Choroid plexus epithelial cell (primary cell): ENCODE results near the gene TEX13D.
"Not testable (repeated sequence)": the region's sequence is repeated elsewhere in the genome, so short reads cannot be mapped to it uniquely, and the experiment has no call there.

Source experiments
- DNase-seq: peaks from one replicate; pipeline ENCODE4 v3.0.0-alpha.2; 2010; ENCODE audit warnings: low read depth
- H3K4me3 ChIP-seq: 2 replicates; pipeline ENCODE4 v1.5.1; 2011; ENCODE audit warnings: low read depth, mild to moderate bottlenecking, control low read depth, low read length, moderate library complexity
- CTCF ChIP-seq: conservative IDR thresholded peaks from 2 replicates; pipeline ENCODE4 v1.5.1; 2011; ENCODE audit warnings: low read depth, mild to moderate bottlenecking, control low read depth, inconsistent platforms, low read length, moderate library complexity

The TEX13D gene

DNA sequence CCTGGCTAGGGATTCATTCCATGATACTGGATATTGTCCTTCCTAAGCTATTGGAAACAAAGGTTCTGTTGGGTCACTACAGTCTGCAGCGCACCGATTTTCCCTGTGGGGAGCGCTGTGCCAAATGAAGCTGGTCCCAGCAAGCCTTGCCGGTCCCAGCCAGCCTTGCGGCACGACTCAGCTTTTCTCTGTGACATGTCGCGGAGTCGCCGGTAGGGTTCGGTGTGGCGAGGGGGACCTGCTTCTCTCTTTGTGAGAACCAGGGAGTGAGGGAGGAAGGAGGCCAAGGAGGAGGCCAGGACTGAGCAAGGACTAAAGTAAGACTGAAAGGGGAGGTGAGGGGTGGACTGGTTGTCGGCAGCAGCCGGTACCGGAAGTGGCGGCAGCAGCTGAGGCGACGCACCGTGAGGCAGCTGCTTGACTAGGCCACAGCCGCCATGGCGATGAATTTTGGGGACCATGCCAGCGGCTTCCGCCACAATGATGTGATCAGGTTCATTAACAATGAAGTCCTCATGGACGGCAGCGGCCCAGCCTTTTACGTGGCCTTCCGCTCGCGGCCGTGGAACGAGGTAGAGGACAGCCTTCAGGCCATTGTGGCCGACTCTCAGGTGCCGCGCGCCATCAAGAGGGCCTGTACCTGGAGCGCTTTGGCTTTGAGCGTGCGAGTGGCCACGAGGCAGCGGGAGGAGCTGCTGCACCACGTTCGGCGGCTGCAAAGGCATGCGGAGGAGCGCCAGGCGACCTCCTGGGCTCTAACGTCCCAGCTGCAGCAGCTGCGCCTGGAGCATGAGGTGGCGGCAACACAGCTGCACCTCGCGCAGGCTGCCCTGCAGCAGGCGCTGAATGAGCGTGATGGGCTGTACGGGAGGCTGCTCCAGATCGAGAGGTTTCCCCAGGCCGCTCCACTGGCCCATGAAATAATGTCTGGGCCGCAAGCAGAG, at the start of gene TEX13D:
TEX13D (plus strand) TSS at position 180 of the 944 bp plus-strand sequence; CDS start at position 438, 258 bp downstream.
- DNase-seq, result no peak
- TF ChIP-seq CTCF, result no peak
- H3K4me3 ChIP-seq, result no peak within 1 kb of the TSS

DNA sequence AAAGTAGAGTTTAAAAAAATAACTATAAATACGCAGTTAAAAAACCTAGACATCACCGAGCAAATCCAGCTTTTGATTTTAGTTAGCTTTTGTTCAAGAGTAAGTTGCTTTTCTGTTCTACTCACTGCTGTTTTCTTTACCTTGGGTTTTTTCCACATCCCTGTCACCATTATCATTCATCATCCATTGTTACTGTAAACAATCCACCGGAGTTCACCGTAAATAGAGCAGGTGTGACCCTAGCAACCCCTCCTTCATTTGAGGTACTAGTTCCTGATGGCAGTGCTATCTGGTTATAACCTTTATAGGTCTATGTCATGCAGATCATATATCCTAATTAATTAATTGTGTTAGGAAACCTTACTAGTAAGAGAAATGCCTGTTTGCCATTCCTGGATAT, 43.0 kb upstream of the TEX13D start:
- TF ChIP-seq CTCF, result no peak
- H3K4me3 ChIP-seq, result no peak overlapping the region
- no peak for DNase-seq

DNA sequence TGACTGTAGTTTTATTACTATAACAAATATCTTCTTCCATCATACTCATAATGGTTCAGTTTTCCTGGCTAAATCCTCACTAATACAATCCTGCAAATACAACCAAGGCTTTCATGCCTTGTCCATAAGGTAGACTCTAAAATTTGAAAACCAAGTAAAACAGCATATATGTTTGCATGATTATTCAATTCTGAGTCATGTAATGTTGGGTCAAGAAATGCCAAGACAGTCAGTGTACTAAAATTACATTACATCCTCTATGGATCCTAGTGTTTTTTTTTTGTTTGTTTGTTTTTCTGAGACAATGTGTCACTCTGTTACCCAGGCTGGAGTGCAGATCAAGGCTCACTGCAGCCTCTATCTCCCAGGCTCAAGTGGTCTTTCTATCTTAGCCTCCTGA, 38.6 kb upstream of the TEX13D start:
- DNase-seq, result no peak
- no peak for TF ChIP-seq CTCF
- H3K4me3 ChIP-seq, result no peak overlapping the region

DNA sequence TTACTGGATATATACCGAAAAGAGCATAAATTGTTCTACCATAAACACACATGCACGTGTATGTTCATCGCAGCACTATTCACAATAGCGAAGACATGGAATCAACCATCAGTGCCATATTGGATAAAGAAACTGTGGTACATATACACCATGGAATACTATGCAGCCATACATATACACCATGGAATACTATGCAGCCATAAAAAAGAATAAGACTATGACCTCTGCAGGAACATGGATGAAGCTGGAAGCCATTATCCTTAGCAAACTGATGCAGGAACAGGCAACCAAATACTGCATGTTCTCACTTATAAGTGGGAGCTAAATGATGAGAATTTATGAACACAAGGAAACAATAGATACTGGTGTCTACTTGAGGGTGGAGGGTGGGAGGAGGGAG, 33.1 kb upstream of the TEX13D start:
- H3K4me3 ChIP-seq, DNase-seq: not testable (repeated sequence)

GRCh38 chrX:124300405-124300804, 32.1 kb upstream of the TEX13D start:
- TF ChIP-seq CTCF, result no peak
- H3K4me3 ChIP-seq, result no peak overlapping the region
- no peak for DNase-seq

- no peak for DNase-seq
- H3K4me3 ChIP-seq, result no peak overlapping the region
- TF ChIP-seq CTCF, result no peak
Observed at GRCh38 chrX:124307253-124307907, 25.1 kb upstream of the TEX13D start.

DNA sequence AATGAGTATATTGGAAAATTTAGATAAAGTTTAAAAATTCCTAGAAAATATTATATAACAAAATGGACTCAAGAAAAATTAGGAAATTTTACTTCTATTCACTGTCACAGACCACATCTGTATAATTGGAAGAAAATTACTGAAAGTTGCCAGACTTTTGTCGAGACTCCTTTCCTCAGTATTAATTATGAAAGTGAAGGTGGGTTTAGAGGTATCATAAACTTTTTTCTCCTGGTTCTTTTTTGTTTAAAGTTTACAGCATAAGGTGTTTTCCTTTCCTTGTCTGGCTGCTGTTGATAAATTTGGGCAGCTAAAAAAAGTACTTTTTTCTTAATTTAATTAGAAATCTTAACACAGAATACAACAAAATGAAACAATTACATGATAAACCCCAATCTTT, 6.7 kb upstream of the TEX13D start:
- H3K4me3 ChIP-seq, result no peak overlapping the region
- DNase-seq, result no peak
- no peak for TF ChIP-seq CTCF
